Thoracic aorta (tissue), 2 donors: ENCODE measurements around the gene USP54. TPM values are rescaled to one million over a fixed set of nuclear protein-coding genes. Genes with fewer than 3 reads are reported as not detected.

ENCODE experiments used
- ATAC-seq: fragments of 150-250 bp; one replicate; pipeline ENCODE4 v1.8.0; 2017; ENCODE audit warnings: low read depth; ENCODE audit not compliant: insufficient number of reproducible peaks, low FRiP score
- DNase-seq: peaks from one replicate; pipeline ENCODE4 v3.0.0-alpha.2; 2020; ENCODE audit warnings: low spot score
- H3K27ac ChIP-seq, 2 donors: fragments of 200-600 bp; sonication (generic); 1 replicate in 1 of 2; 2 replicates in 1 of 2; pipeline ENCODE4 v1.5.1; 2016; ENCODE audit warnings: mild to moderate bottlenecking in 2 of 2, moderate library complexity in 2 of 2
- H3K27me3 ChIP-seq: fragments of 200-600 bp; sonication (generic); replicated peaks from 2 replicates; pipeline ENCODE4 v1.6.0; 2016; ENCODE audit warnings: mild to moderate bottlenecking; ENCODE audit not compliant: insufficient read depth
- H3K36me3 ChIP-seq: fragments of 200-600 bp; sonication (generic); one replicate; pipeline ENCODE4 v1.5.1; 2016
- H3K4me1 ChIP-seq, 2 donors: fragments of 200-600 bp; sonication (generic); 1 replicate in 1 of 2; 2 replicates in 1 of 2; pipeline versions ENCODE4 v1.5.1 to v1.6.0; 2016; ENCODE audit warnings: low read depth in 2 of 2, mild to moderate bottlenecking in 1 of 2; ENCODE audit not compliant: control insufficient read depth in 1 of 2
- H3K4me3 ChIP-seq: fragments of 200-600 bp; sonication (generic); 2 replicates; pipeline ENCODE4 v1.5.1; 2016; ENCODE audit warnings: mild to moderate bottlenecking
- H3K9me3 ChIP-seq: fragments of 200-600 bp; sonication (generic); 2 replicates; pipeline ENCODE4 v1.5.1; 2016
- CTCF ChIP-seq: fragments of 200-600 bp; sonication (generic); IDR thresholded peaks from one replicate; pipeline ENCODE4 v1.5.1; 2019; ENCODE audit warnings: antibody characterized with exemption
- total RNA-seq, 2 donors: library from RNA; depleted of rRNA; stranded (reverse); fragments of >200 nt; gene quantifications; one replicate each; pipeline versions ENCODE4 v1.1.0 to v1.2.3, GENCODE V29; 2016

The USP54 gene
- total RNA-seq, 2 donors from 2014 or later = 20.1 to 45.1 TPM

GRCh38 chr10:73459683-73460314 lies 131.3 kb downstream of the USP54 start:
- H3K27me3 ChIP-seq = no peaks in the 10 kb centered on the region

GRCh38 chr10:73456187-73456890 lies 134.8 kb downstream of the USP54 start:
- H3K9me3 ChIP-seq = no peaks in the 10 kb centered on the region
- H3K27me3 ChIP-seq = no peaks in the 10 kb centered on the region
- no peak for DNase-seq
- H3K4me1 ChIP-seq = no peaks in the 10 kb centered on the region
- ATAC-seq = no peak
- H3K4me3 ChIP-seq = no peak overlapping the region
- H3K36me3 ChIP-seq = peaks cover 9% of the 10 kb centered on the region
- no peak overlapping the region for H3K27ac ChIP-seq
- no peak for TF ChIP-seq CTCF

More at GRCh38 chr10:73459683-73460314, 131.3 kb downstream of the USP54 start:
- Histone ChIP-seq H3K27ac (no peak overlapping the region), H3K4me1 (no peaks in the 10 kb centered on the region), H3K36me3 (no peaks in the 10 kb centered on the region), H3K4me3 (no peak overlapping the region), H3K9me3 (no peaks in the 10 kb centered on the region)
- DNase-seq (no peak), ATAC-seq (no peak)
- no peak for TF ChIP-seq CTCF

GRCh38 chr10:73449113-73449512 lies 142.0 kb downstream of the USP54 start:
- DNase-seq (no peak), ATAC-seq (no peak)
- Histone ChIP-seq H3K4me1 (no peaks in the 10 kb centered on the region), H3K27ac (no peak overlapping the region), H3K27me3 (no peaks in the 10 kb centered on the region), H3K36me3 (peaks cover 21% of the 10 kb centered on the region), H3K9me3 (no peaks in the 10 kb centered on the region), H3K4me3 (no peak overlapping the region)
- TF ChIP-seq CTCF = no peak

- DNase-seq = no peak
- Histone ChIP-seq H3K27me3 (no peaks in the 10 kb centered on the region), H3K9me3 (no peaks in the 10 kb centered on the region), H3K4me3 (no peak overlapping the region), H3K27ac (no peak overlapping the region), H3K36me3 (peaks cover 20% of the 10 kb centered on the region), H3K4me1 (no peaks in the 10 kb centered on the region)
- TF ChIP-seq CTCF = no peak
- no peak for ATAC-seq
These were observed 142.8 kb downstream of the USP54 start for GRCh38 chr10:73448384-73448783.

Other genes starting within 250 kb of the USP54 start
- 1 to 10 TPM; 1.9 to 3.4 TPM for gene CFAP70, start 232.5 kb downstream of the USP54 start, total RNA-seq
- 100 to 1,000 TPM; 107 to 120 TPM for gene ANXA7, start 177.3 kb downstream of the USP54 start, total RNA-seq
- 1 to 10 TPM; 2.6 to 3.5 TPM for gene MSS51, start 157.8 kb downstream of the USP54 start, total RNA-seq
- gene PPP3CB, start 95.3 kb downstream of the USP54 start, total RNA-seq = 10 to 100 TPM; 39.4 to 80.6 TPM
- 10 to 100 TPM in 1 of 2 donors, 1 to 10 TPM in 1; 5.9 to 14.2 TPM for gene MYOZ1, start 50.1 kb upstream of the USP54 start, total RNA-seq
- gene SYNPO2L, start 64.7 kb upstream of the USP54 start, total RNA-seq = not detected
- gene AGAP5, start 106.8 kb upstream of the USP54 start, total RNA-seq = 10 to 100 TPM in 1 of 2 donors, 1 to 10 TPM in 1; 4.5 to 10.9 TPM
- 10 to 100 TPM; 55.7 to 80.1 TPM for gene SEC24C, start 153.0 kb upstream of the USP54 start, total RNA-seq
- 10 to 100 TPM; 20.7 to 22.6 TPM for gene CHCHD1, start 190.7 kb upstream of the USP54 start, total RNA-seq
- 100 to 1,000 TPM; 126 to 144 TPM for gene ZSWIM8, start 194.3 kb upstream of the USP54 start, total RNA-seq
- 10 to 100 TPM; 55.0 to 78.2 TPM for gene NDST2, start 220.3 kb upstream of the USP54 start, total RNA-seq